Activated CD8-positive, alpha-beta memory T cell treated with anti-CD3 and anti-CD28 coated beads for 1 hour (primary cell): ENCODE measurements around the gene MPC2.

Experiments used
- DNase-seq, 2 donors: peaks; one replicate each; pipeline ENCODE4 v3.0.0-alpha.2; 2020; ENCODE audit warnings: low read depth in 1 of 2; ENCODE audit errors: extremely low read depth in 1 of 2

Gene MPC2

GRCh38 chr1:167936930-167937708 is at the start of gene MPC2:
Gene MPC2 (minus strand): TSS chr1:167937072. CDS start chr1:167935841, 1,231 bp downstream.
- peak in 1 of 2 donors; percentile 30 for DNase-seq

GRCh38 chr1:167984886-167985489 is 48.1 kb upstream of the MPC2 start:
- no peak for DNase-seq

- DNase-seq, result no peak
These were observed 47.0 kb upstream of the MPC2 start for GRCh38 chr1:167983797-167984420.

GRCh38 chr1:167981933-167982332 is 45.1 kb upstream of the MPC2 start:
- no peak for DNase-seq

- DNase-seq, result no peak
These were observed 40.4 kb upstream of the MPC2 start for GRCh38 chr1:167977245-167977644.

GRCh38 chr1:167974698-167975097 is 37.8 kb upstream of the MPC2 start:
- DNase-seq, result no peak

GRCh38 chr1:167973832-167974231 is 37.0 kb upstream of the MPC2 start:
- no peak for DNase-seq

- DNase-seq, result no peak
These were observed 31.7 kb upstream of the MPC2 start for GRCh38 chr1:167968569-167968968.

- DNase-seq, result no peak
These were observed 29.2 kb upstream of the MPC2 start for GRCh38 chr1:167966050-167966449.

GRCh38 chr1:167964646-167965045 is 27.8 kb upstream of the MPC2 start:
- no peak for DNase-seq

GRCh38 chr1:167957710-167958109 is 20.8 kb upstream of the MPC2 start:
- DNase-seq, result no peak

- DNase-seq, result no peak
These were observed 19.0 kb upstream of the MPC2 start for GRCh38 chr1:167955915-167956314.

GRCh38 chr1:167950569-167950968 is 13.7 kb upstream of the MPC2 start:
- no peak for DNase-seq

- DNase-seq, result no peak
These were observed 12.9 kb upstream of the MPC2 start for GRCh38 chr1:167949785-167950184.

GRCh38 chr1:167947733-167948132 is 10.9 kb upstream of the MPC2 start:
- no peak for DNase-seq

GRCh38 chr1:167943541-167943940 is 6.7 kb upstream of the MPC2 start:
- no peak for DNase-seq

- no peak for DNase-seq
These were observed 3.4 kb upstream of the MPC2 start for GRCh38 chr1:167940264-167940663.

GRCh38 chr1:167938080-167938636 is 1.3 kb upstream of the MPC2 start:
- no peak for DNase-seq

- DNase-seq, result no peak
These were observed 788 bp upstream of the MPC2 start for GRCh38 chr1:167937709-167938010.

GRCh38 chr1:167936068-167936929 is 573 bp downstream of the MPC2 start, which contains the start of gene DCAF6:
Gene DCAF6 (plus strand): TSS chr1:167936683. CDS start chr1:167936912, 229 bp downstream.
- peak; percentile 93 for DNase-seq
